PFSK-1 (cell line): ENCODE results near the gene HPGDS.

Experiments used
- FOXP2 ChIP-seq: optimal IDR thresholded peaks from 2 replicates; pipeline ENCODE3; 2011; ENCODE audit warnings: borderline replicate concordance, control low read depth, inconsistent platforms; ENCODE audit not compliant: insufficient read depth; ENCODE audit errors: extremely low read length, extremely low read depth
- POLR2AphosphoS5 ChIP-seq: IDR thresholded peaks from 2 replicates; pipeline ENCODE4 v1.6.1; 2012; ENCODE audit warnings: low read depth, mild to moderate bottlenecking, control low read depth, low read length, moderate library complexity
- SIN3A ChIP-seq: IDR thresholded peaks from 2 replicates; pipeline ENCODE4 v1.6.1; 2012; ENCODE audit warnings: mild to moderate bottlenecking, low read length, moderate library complexity, borderline replicate concordance; ENCODE audit not compliant: insufficient read depth
- TAF1 ChIP-seq: IDR thresholded peaks from 2 replicates; pipeline ENCODE4 v1.6.1; 2012; ENCODE audit warnings: low read length, control low read depth, borderline replicate concordance; ENCODE audit not compliant: insufficient read depth
- TF ChIP-seq, protein P1 (sequence below), 2 experiments: IDR thresholded peaks; 2 replicates each; pipeline versions ENCODE4 v1.6.1 to v1.8.0; 2011 to 2012; ENCODE audit warnings: low read depth in 2 of 2, low read length in 2 of 2, control low read depth in 1 of 2, inconsistent platforms in 1 of 2, mild to moderate bottlenecking in 1 of 2, moderate library complexity in 1 of 2; ENCODE audit not compliant: insufficient read depth in 1 of 2

The HPGDS gene

GRCh38 chr4:94339779-94340178 is 2.9 kb downstream of the HPGDS start:
- TF ChIP-seq SIN3A (no peak), FOXP2 (no peak), TAF1 (no peak), POLR2AphosphoS5 (no peak)
- TF ChIP-seq, protein P1, sequence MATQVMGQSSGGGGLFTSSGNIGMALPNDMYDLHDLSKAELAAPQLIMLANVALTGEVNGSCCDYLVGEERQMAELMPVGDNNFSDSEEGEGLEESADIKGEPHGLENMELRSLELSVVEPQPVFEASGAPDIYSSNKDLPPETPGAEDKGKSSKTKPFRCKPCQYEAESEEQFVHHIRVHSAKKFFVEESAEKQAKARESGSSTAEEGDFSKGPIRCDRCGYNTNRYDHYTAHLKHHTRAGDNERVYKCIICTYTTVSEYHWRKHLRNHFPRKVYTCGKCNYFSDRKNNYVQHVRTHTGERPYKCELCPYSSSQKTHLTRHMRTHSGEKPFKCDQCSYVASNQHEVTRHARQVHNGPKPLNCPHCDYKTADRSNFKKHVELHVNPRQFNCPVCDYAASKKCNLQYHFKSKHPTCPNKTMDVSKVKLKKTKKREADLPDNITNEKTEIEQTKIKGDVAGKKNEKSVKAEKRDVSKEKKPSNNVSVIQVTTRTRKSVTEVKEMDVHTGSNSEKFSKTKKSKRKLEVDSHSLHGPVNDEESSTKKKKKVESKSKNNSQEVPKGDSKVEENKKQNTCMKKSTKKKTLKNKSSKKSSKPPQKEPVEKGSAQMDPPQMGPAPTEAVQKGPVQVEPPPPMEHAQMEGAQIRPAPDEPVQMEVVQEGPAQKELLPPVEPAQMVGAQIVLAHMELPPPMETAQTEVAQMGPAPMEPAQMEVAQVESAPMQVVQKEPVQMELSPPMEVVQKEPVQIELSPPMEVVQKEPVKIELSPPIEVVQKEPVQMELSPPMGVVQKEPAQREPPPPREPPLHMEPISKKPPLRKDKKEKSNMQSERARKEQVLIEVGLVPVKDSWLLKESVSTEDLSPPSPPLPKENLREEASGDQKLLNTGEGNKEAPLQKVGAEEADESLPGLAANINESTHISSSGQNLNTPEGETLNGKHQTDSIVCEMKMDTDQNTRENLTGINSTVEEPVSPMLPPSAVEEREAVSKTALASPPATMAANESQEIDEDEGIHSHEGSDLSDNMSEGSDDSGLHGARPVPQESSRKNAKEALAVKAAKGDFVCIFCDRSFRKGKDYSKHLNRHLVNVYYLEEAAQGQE (IDR thresholded peaks at IDR 0.05; ENCODE audit: insufficient read depth in 1 of 2, low read depth in 2 of 2, low read length in 2 of 2), result no peak

- TF ChIP-seq, protein P1 (IDR thresholded peaks at IDR 0.05; ENCODE audit: insufficient read depth in 1 of 2, low read depth in 2 of 2, low read length in 2 of 2), result no peak
These were observed 3.8 kb downstream of the HPGDS start for GRCh38 chr4:94338681-94339351.

- TF ChIP-seq POLR2AphosphoS5 (no peak), FOXP2 (no peak), TAF1 (no peak), SIN3A (no peak)
- TF ChIP-seq, protein P1 (IDR thresholded peaks at IDR 0.05; ENCODE audit: insufficient read depth in 1 of 2, low read depth in 2 of 2, low read length in 2 of 2), result no peak
These were observed 6.3 kb downstream of the HPGDS start for GRCh38 chr4:94336303-94336702.

DNA sequence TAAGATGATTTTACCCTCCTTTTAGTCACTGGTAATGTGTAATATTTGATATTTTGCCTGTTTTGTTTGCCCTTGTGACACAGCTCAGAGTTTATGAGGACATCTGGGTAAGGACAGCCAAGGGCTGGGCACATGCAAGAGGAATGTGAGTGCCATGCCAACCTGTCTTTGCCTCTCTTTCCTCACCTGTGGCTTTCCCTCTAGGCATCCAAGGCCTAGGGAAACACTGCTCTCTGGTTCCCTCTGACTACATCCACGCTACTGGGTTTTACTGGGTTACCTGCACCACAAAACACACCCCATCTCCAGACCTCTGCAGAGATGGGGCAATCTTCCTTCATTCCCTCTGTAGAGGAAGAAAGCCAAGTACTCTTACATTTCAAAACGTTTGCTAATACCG is 7.7 kb downstream of the HPGDS start:
- TF ChIP-seq FOXP2, result no peak
- no peak for TF ChIP-seq TAF1
- TF ChIP-seq SIN3A, result no peak
- TF ChIP-seq POLR2AphosphoS5, result no peak
- TF ChIP-seq, protein P1 (IDR thresholded peaks at IDR 0.05; ENCODE audit: insufficient read depth in 1 of 2, low read depth in 2 of 2, low read length in 2 of 2), result no peak

GRCh38 chr4:94334476-94334875 is 8.2 kb downstream of the HPGDS start:
- TF ChIP-seq POLR2AphosphoS5 (no peak), FOXP2 (no peak), TAF1 (no peak), SIN3A (no peak)
- TF ChIP-seq, protein P1 (IDR thresholded peaks at IDR 0.05; ENCODE audit: insufficient read depth in 1 of 2, low read depth in 2 of 2, low read length in 2 of 2), result no peak
